Testis (tissue), 2 donors: ENCODE results near the gene ZBTB7A.

Experiments used
- CTCF ChIP-seq, 3 experiments: fragments of 450-650 bp in 2 of 3; fragments of 200-600 bp in 1 of 3; sonication (generic) in 1 of 3; IDR thresholded peaks; one replicate each; pipeline ENCODE4 v1.5.1; 2016 to 2019; ENCODE audit warnings: antibody characterized with exemption in 3 of 3, mild to moderate bottlenecking in 2 of 3, moderate library complexity in 1 of 3
- POLR2A ChIP-seq: fragments of 450-650 bp; IDR thresholded peaks from one replicate; pipeline ENCODE4 v1.6.1; 2017; ENCODE audit warnings: antibody characterized with exemption, mild to moderate bottlenecking, moderate library complexity

GRCh38 chr19:4096049-4096892 is 29.6 kb upstream of the ZBTB7A start:
- TF ChIP-seq CTCF (IDR thresholded peaks at IDR 0.05) (no peak), POLR2A (no peak)
